Measurements from ENCODE around the gene AUH. TPM values are rescaled to one million over a fixed set of nuclear protein-coding genes. Genes with fewer than 3 reads are reported as not detected.

AUH gene
- total RNA-seq, 1 donor from 2014 or later: 9.8 TPM

DNA sequence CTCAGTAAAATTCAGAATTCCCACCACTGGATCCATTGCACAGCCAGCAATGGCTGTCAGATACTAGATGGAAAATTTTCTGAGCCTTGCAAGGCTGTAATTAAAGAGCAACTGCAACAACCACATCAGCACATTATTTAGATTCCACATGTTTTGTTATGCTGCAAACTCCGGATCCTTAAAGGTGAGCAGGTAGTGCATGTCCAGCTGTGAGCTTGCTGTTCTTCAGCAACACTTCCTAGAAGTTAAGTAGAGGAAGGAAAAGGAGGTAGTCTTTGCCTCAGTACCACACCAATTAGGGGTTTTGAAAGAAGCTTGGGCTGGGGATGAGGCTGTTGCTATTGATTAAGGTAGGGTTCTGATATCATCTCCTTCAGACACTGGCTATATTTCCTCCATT is 144.3 kb downstream of the AUH start:
- Histone ChIP-seq H3K4me1 (ENCODE audit: insufficient read depth, low read length) (peaks cover 17% of the 10 kb centered on the region), H3K4me2 (ENCODE audit: low read length) (no peak overlapping the region), H3K79me2 (ENCODE audit: insufficient read depth, low read length) (no peaks in the 10 kb centered on the region), H3K27me3 (ENCODE audit: insufficient read depth, low read length) (no peaks in the 10 kb centered on the region), H3K36me3 (ENCODE audit: insufficient read depth, low read length) (no peaks in the 10 kb centered on the region), H3K27ac (ENCODE audit: low read depth, low read length) (no peak overlapping the region), H4K20me1 (ENCODE audit: insufficient read depth, low read length) (no peaks in the 10 kb centered on the region), H3K9ac (ENCODE audit: low read length) (no peak overlapping the region), H3K4me3 (ENCODE audit: insufficient read depth, low read depth, low read length) (no peak overlapping the region), H3K9me3 (ENCODE audit: insufficient read depth, low read depth, low read length) (no peaks in the 10 kb centered on the region), H2AFZ (ENCODE audit: low read depth, low read length) (no peak overlapping the region)
- Mint-ChIP-seq H3K4me1 (ENCODE audit: low read depth, unreplicated experiment) (peaks cover 34% of the 10 kb centered on the region), H3K27ac (ENCODE audit: unreplicated experiment) (no peak overlapping the region), H3K27me3 (ENCODE audit: low read depth, unreplicated experiment) (no peaks in the 10 kb centered on the region), H3K9me3 (ENCODE audit: unreplicated experiment) (no peaks in the 10 kb centered on the region), H3K4me3 (ENCODE audit: unreplicated experiment) (no peak overlapping the region), H3K36me3 (ENCODE audit: low read depth, unreplicated experiment) (peaks cover 5% of the 10 kb centered on the region)
- DNase-seq (ENCODE audit: low read depth): no peak
- no peak for FAIRE-seq
- TF ChIP-seq CTCF (IDR thresholded peaks at IDR 0.05; ENCODE audit: insufficient read depth, low read depth, low read length) (no peak), EZH2 (IDR thresholded peaks at IDR 0.05; ENCODE audit: insufficient read depth, low read length) (no peak)

DNA sequence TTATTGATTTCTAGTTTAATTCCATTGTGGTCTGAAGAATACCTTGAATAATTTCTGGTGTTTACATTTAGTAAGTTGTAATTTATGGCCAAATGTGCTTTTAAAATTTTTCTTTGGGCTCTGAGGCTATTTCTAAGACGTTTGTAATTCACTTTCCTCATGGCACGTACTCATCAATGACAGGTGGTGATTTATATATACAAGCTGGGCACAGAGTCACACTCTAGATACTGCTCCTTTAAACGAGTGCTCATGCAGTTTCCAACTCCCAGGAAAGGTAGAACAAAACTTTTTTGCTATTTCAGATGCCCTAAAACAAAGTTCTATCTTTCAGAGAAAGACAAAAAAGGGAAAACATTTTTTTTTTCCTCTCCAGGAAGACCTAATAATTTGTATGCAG is 146.9 kb downstream of the AUH start:
- Mint-ChIP-seq H3K36me3 (ENCODE audit: low read depth, unreplicated experiment) (peaks cover 5% of the 10 kb centered on the region), H3K27ac (ENCODE audit: unreplicated experiment) (no peak overlapping the region), H3K27me3 (ENCODE audit: low read depth, unreplicated experiment) (no peaks in the 10 kb centered on the region), H3K4me3 (ENCODE audit: unreplicated experiment) (no peak overlapping the region), H3K9me3 (ENCODE audit: unreplicated experiment) (no peaks in the 10 kb centered on the region), H3K4me1 (ENCODE audit: low read depth, unreplicated experiment) (peaks cover 18% of the 10 kb centered on the region)
- no peaks in the 10 kb centered on the region for H3K9me3 ChIP-seq (ENCODE audit: insufficient read depth, low read depth, low read length)
- no peaks in the 10 kb centered on the region for H3K36me3 ChIP-seq (ENCODE audit: insufficient read depth, low read length)
- H3K27ac ChIP-seq (ENCODE audit: low read depth, low read length): no peak overlapping the region
- H3K4me3 ChIP-seq (ENCODE audit: insufficient read depth, low read depth, low read length): no peak overlapping the region
- no peak overlapping the region for H3K4me2 ChIP-seq (ENCODE audit: low read length)
- H4K20me1 ChIP-seq (ENCODE audit: insufficient read depth, low read length): no peaks in the 10 kb centered on the region
- TF ChIP-seq CTCF (IDR thresholded peaks at IDR 0.05; ENCODE audit: insufficient read depth, low read depth, low read length) (no peak), EZH2 (IDR thresholded peaks at IDR 0.05; ENCODE audit: insufficient read depth, low read length) (no peak)
- H3K79me2 ChIP-seq (ENCODE audit: insufficient read depth, low read length): no peaks in the 10 kb centered on the region
- H3K27me3 ChIP-seq (ENCODE audit: insufficient read depth, low read length): no peaks in the 10 kb centered on the region
- no peak overlapping the region for H3K9ac ChIP-seq (ENCODE audit: low read length)
- no peak overlapping the region for H2AFZ ChIP-seq (ENCODE audit: low read depth, low read length)
- no peak for FAIRE-seq
- no peak for DNase-seq (ENCODE audit: low read depth)
- no peaks in the 10 kb centered on the region for H3K4me1 ChIP-seq (ENCODE audit: insufficient read depth, low read length)

GRCh38 chr9:91214086-91214485 is 147.6 kb downstream of the AUH start:
- H3K27ac Mint-ChIP-seq (ENCODE audit: unreplicated experiment): no peak overlapping the region
- peaks cover 4% of the 10 kb centered on the region for H3K36me3 Mint-ChIP-seq (ENCODE audit: low read depth, unreplicated experiment)
- no peak for TF ChIP-seq EZH2 (IDR thresholded peaks at IDR 0.05; ENCODE audit: insufficient read depth, low read length)
- TF ChIP-seq CTCF (IDR thresholded peaks at IDR 0.05; ENCODE audit: insufficient read depth, low read depth, low read length): no peak
- no peak overlapping the region for H2AFZ ChIP-seq (ENCODE audit: low read depth, low read length)
- DNase-seq (ENCODE audit: low read depth): peak; percentile 48
- peaks cover 2% of the 10 kb centered on the region for H3K27me3 Mint-ChIP-seq (ENCODE audit: low read depth, unreplicated experiment)
- H3K27ac ChIP-seq (ENCODE audit: low read depth, low read length): no peak overlapping the region
- no peaks in the 10 kb centered on the region for H3K79me2 ChIP-seq (ENCODE audit: insufficient read depth, low read length)
- no peak overlapping the region for H3K9ac ChIP-seq (ENCODE audit: low read length)
- no peaks in the 10 kb centered on the region for H3K9me3 ChIP-seq (ENCODE audit: insufficient read depth, low read depth, low read length)
- H3K27me3 ChIP-seq (ENCODE audit: insufficient read depth, low read length): no peaks in the 10 kb centered on the region
- FAIRE-seq: no peak
- no peaks in the 10 kb centered on the region for H3K36me3 ChIP-seq (ENCODE audit: insufficient read depth, low read length)
- no peaks in the 10 kb centered on the region for H3K4me1 ChIP-seq (ENCODE audit: insufficient read depth, low read length)
- H3K9me3 Mint-ChIP-seq (ENCODE audit: unreplicated experiment): no peaks in the 10 kb centered on the region
- no peak overlapping the region for H3K4me3 Mint-ChIP-seq (ENCODE audit: unreplicated experiment)
- H3K4me2 ChIP-seq (ENCODE audit: low read length): no peak overlapping the region
- H3K4me3 ChIP-seq (ENCODE audit: insufficient read depth, low read depth, low read length): no peak overlapping the region
- no peaks in the 10 kb centered on the region for H4K20me1 ChIP-seq (ENCODE audit: insufficient read depth, low read length)
- H3K4me1 Mint-ChIP-seq (ENCODE audit: low read depth, unreplicated experiment): peaks cover 18% of the 10 kb centered on the region
